HEK293 (cell line): ENCODE measurements around the gene PIGR.

Source experiments
- CTCF ChIA-PET: fragments of 350-600 bp; formaldehyde crosslinking; extraction: SDS; loops from one replicate; lab custom pipeline; 2021; ENCODE audit warnings: antibody characterized with exemption; lab: Yijun Ruan, JAX
- POLR2A ChIA-PET: fragments of 300-600 bp; formaldehyde crosslinking; extraction: SDS; loops from one replicate; lab custom pipeline; 2020; ENCODE audit warnings: antibody characterized with exemption, inconsistent platforms; lab: Yijun Ruan, JAX
- H3K27ac ChIP-seq: fragments of 200-500 bp; sonication (Bioruptor generic); 2 replicates; pipeline ENCODE4 v1.5.1; 2014; ENCODE audit warnings: low read depth, low read length, control low read depth, inconsistent platforms; ENCODE audit errors: extremely low read depth
- H3K36me3 ChIP-seq, 2 experiments: fragments of 200-500 bp in 1 of 2; sonication (Bioruptor generic) in 1 of 2; 1 replicate in 1 of 2; 2 replicates in 1 of 2; pipeline ENCODE4 v1.5.1; 2014 to 2017; ENCODE audit warnings: inconsistent platforms in 2 of 2, low read length in 2 of 2; ENCODE audit not compliant: control insufficient read depth in 2 of 2, insufficient read depth in 1 of 2
- H3K4me1 ChIP-seq: fragments of 200-500 bp; sonication (Bioruptor generic); 2 replicates; pipeline ENCODE4 v1.5.1; 2014; ENCODE audit warnings: mild to moderate bottlenecking, low read length, inconsistent platforms; ENCODE audit not compliant: control insufficient read depth, insufficient read depth
- H3K4me3 ChIP-seq: 2 replicates; pipeline ENCODE4 v1.5.1; 2011; ENCODE audit warnings: low read depth, mild to moderate bottlenecking, control low read depth, low read length, moderate library complexity
- H3K9me3 ChIP-seq: fragments of 200-500 bp; sonication (Bioruptor generic); 2 replicates; pipeline ENCODE4 v1.5.1; 2014; ENCODE audit warnings: low read depth, low read length, inconsistent platforms; ENCODE audit not compliant: control insufficient read depth, insufficient read depth
- FEZF1 ChIP-seq: fragments of 450-650 bp; formaldehyde crosslinking; IDR thresholded peaks from 2 replicates; pipeline ENCODE4 v1.5.1; 2016; ENCODE audit warnings: missing biosample characterization, missing genetic modification characterization
- HIC1 ChIP-seq: fragments of 450-650 bp; formaldehyde crosslinking; IDR thresholded peaks from 2 replicates; pipeline ENCODE4 v1.5.1; 2016; ENCODE audit warnings: missing biosample characterization, missing genetic modification characterization
- KLF1 ChIP-seq: fragments of 450-650 bp; formaldehyde crosslinking; IDR thresholded peaks from 2 replicates; pipeline ENCODE4 v1.5.1; 2016; ENCODE audit warnings: missing biosample characterization, missing genetic modification characterization
- KLF7 ChIP-seq: fragments of 450-650 bp; formaldehyde crosslinking; IDR thresholded peaks from 2 replicates; pipeline ENCODE4 v1.5.1; 2016; ENCODE audit warnings: missing biosample characterization, missing genetic modification characterization, borderline replicate concordance
- YY1 ChIP-seq: fragments of 450-650 bp; formaldehyde crosslinking; IDR thresholded peaks from 2 replicates; pipeline ENCODE4 v1.5.1; 2018; ENCODE audit warnings: missing biosample characterization, missing genetic modification characterization
- ZBTB7A ChIP-seq: fragments of 450-650 bp; formaldehyde crosslinking; IDR thresholded peaks from 2 replicates; pipeline ENCODE4 v1.5.1; 2016; ENCODE audit warnings: low read depth, missing biosample characterization, missing genetic modification characterization
- ZFP41 ChIP-seq: fragments of 450-650 bp; formaldehyde crosslinking; IDR thresholded peaks from 2 replicates; pipeline ENCODE4 v1.5.1; 2016; ENCODE audit warnings: missing biosample characterization, missing genetic modification characterization, borderline replicate concordance
- ZNF138 ChIP-seq: fragments of 450-650 bp; formaldehyde crosslinking; IDR thresholded peaks from 2 replicates; pipeline ENCODE4 v1.5.1; 2016; ENCODE audit warnings: missing biosample characterization, missing genetic modification characterization, borderline replicate concordance
- ZNF155 ChIP-seq: fragments of 450-650 bp; formaldehyde crosslinking; IDR thresholded peaks from 2 replicates; pipeline ENCODE4 v1.5.1; 2016; ENCODE audit warnings: missing biosample characterization, missing genetic modification characterization
- ZNF449 ChIP-seq: fragments of 450-650 bp; formaldehyde crosslinking; IDR thresholded peaks from 2 replicates; pipeline ENCODE4 v1.5.1; 2017; ENCODE audit warnings: missing biosample characterization, mild to moderate bottlenecking, missing genetic modification characterization, moderate library complexity
- ZNF544 ChIP-seq: fragments of 450-650 bp; formaldehyde crosslinking; IDR thresholded peaks from 2 replicates; pipeline ENCODE4 v1.5.0; 2017; ENCODE audit warnings: missing biosample characterization, missing genetic modification characterization
- ZNF561 ChIP-seq: fragments of 450-650 bp; IDR thresholded peaks from 2 replicates; pipeline ENCODE4 v1.5.1; 2018; ENCODE audit warnings: missing biosample characterization, missing genetic modification characterization, borderline replicate concordance
- ZNF639 ChIP-seq: fragments of 450-650 bp; formaldehyde crosslinking; IDR thresholded peaks from 2 replicates; pipeline ENCODE4 v1.5.1; 2016; ENCODE audit warnings: missing biosample characterization, missing genetic modification characterization
- ZNF654 ChIP-seq: fragments of 450-650 bp; formaldehyde crosslinking; IDR thresholded peaks from 2 replicates; pipeline ENCODE4 v1.5.1; 2016; ENCODE audit warnings: low read depth, missing biosample characterization, missing genetic modification characterization
- ZNF791 ChIP-seq: fragments of 450-650 bp; formaldehyde crosslinking; IDR thresholded peaks from 2 replicates; pipeline ENCODE4 v1.5.1; 2016; ENCODE audit warnings: missing biosample characterization, missing genetic modification characterization
- ZSCAN30 ChIP-seq: fragments of 450-650 bp; IDR thresholded peaks from 2 replicates; pipeline ENCODE4 v1.5.1; 2018; ENCODE audit warnings: missing biosample characterization, mild to moderate bottlenecking, missing genetic modification characterization, moderate library complexity
- ZSCAN5A ChIP-seq: fragments of 450-650 bp; formaldehyde crosslinking; IDR thresholded peaks from 2 replicates; pipeline ENCODE4 v1.5.1; 2016; ENCODE audit warnings: missing biosample characterization, missing genetic modification characterization
- TF ChIP-seq, protein P1 (sequence below): fragments of 450-650 bp; formaldehyde crosslinking; IDR thresholded peaks from 2 replicates; pipeline ENCODE4 v1.5.1; 2016; ENCODE audit warnings: missing biosample characterization, missing genetic modification characterization
- TF ChIP-seq, protein P2 (sequence below): fragments of 450-650 bp; formaldehyde crosslinking; IDR thresholded peaks from 2 replicates; pipeline ENCODE4 v1.5.1; 2016; ENCODE audit warnings: missing biosample characterization, missing genetic modification characterization, borderline replicate concordance
- TF ChIP-seq, protein P3 (sequence below): fragments of 450-650 bp; IDR thresholded peaks from 2 replicates; pipeline ENCODE4 v1.5.1; 2018; ENCODE audit warnings: missing biosample characterization, mild to moderate bottlenecking, missing genetic modification characterization

The PIGR gene

GRCh38 chr1:206903687-206904086, 42.6 kb downstream of the PIGR start (continued):
- TF ChIP-seq ZNF654 = no peak
- TF ChIP-seq, protein P1, sequence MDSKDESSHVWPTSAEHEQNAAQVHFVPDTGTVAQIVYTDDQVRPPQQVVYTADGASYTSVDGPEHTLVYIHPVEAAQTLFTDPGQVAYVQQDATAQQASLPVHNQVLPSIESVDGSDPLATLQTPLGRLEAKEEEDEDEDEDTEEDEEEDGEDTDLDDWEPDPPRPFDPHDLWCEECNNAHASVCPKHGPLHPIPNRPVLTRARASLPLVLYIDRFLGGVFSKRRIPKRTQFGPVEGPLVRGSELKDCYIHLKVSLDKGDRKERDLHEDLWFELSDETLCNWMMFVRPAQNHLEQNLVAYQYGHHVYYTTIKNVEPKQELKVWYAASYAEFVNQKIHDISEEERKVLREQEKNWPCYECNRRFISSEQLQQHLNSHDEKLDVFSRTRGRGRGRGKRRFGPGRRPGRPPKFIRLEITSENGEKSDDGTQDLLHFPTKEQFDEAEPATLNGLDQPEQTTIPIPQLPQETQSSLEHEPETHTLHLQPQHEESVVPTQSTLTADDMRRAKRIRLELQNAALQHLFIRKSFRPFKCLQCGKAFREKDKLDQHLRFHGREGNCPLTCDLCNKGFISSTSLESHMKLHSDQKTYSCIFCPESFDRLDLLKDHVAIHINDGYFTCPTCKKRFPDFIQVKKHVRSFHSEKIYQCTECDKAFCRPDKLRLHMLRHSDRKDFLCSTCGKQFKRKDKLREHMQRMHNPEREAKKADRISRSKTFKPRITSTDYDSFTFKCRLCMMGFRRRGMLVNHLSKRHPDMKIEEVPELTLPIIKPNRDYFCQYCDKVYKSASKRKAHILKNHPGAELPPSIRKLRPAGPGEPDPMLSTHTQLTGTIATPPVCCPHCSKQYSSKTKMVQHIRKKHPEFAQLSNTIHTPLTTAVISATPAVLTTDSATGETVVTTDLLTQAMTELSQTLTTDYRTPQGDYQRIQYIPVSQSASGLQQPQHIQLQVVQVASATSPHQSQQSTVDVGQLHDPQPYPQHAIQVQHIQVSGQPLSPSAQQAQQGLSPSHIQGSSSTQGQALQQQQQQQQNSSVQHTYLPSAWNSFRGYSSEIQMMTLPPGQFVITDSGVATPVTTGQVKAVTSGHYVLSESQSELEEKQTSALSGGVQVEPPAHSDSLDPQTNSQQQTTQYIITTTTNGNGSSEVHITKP (tag by site-specific recombination) = no peak
- no peak for TF ChIP-seq ZBTB7A
- TF ChIP-seq, protein P2, sequence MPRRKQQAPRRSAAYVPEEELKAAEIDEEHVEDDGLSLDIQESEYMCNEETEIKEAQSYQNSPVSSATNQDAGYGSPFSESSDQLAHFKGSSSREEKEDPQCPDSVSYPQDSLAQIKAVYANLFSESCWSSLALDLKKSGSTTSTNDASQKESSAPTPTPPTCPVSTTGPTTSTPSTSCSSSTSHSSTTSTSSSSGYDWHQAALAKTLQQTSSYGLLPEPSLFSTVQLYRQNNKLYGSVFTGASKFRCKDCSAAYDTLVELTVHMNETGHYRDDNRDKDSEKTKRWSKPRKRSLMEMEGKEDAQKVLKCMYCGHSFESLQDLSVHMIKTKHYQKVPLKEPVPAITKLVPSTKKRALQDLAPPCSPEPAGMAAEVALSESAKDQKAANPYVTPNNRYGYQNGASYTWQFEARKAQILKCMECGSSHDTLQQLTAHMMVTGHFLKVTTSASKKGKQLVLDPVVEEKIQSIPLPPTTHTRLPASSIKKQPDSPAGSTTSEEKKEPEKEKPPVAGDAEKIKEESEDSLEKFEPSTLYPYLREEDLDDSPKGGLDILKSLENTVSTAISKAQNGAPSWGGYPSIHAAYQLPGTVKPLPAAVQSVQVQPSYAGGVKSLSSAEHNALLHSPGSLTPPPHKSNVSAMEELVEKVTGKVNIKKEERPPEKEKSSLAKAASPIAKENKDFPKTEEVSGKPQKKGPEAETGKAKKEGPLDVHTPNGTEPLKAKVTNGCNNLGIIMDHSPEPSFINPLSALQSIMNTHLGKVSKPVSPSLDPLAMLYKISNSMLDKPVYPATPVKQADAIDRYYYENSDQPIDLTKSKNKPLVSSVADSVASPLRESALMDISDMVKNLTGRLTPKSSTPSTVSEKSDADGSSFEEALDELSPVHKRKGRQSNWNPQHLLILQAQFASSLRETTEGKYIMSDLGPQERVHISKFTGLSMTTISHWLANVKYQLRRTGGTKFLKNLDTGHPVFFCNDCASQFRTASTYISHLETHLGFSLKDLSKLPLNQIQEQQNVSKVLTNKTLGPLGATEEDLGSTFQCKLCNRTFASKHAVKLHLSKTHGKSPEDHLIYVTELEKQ (tag by site-specific recombination) = no peak
- no peak for TF ChIP-seq ZSCAN30 (tag by site-specific recombination)
- no peak for TF ChIP-seq ZNF138
- TF ChIP-seq KLF1 (tag by site-specific recombination) = no peak
- TF ChIP-seq ZSCAN5A (tag by site-specific recombination) = no peak
- TF ChIP-seq, all 188 proteins: peak for 0

DNA sequence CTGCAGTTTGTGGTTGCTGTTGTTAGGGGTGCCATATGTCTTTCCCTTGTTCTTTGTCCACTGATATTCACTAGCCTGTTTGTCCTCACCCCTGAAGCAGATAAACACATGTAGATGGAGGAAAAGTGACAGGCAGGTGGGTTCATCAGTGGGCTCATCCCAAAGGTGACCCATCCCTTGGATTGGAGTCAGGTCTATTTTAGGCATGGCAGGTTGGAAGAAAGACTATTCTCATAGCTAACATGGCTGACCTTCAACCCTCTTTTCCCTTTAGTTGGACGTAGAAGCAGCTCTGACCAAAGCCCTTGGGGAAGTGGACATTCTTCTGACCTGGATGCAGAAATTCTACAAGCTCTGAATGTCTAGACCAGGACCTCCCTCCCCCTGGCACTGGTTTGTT, 43.6 kb downstream of the PIGR start:
- Histone ChIP-seq H3K4me1 (no peaks in the 10 kb centered on the region), H3K27ac (no peak overlapping the region), H3K4me3 (no peak overlapping the region), H3K36me3 (no peaks in the 10 kb centered on the region), H3K9me3 (no peaks in the 10 kb centered on the region)
- POLR2A ChIA-PET = no interaction called here
- CTCF ChIA-PET = interaction anchor here (1.5 to 1.6 kb wide), 2 partner anchors 79 to 167 kb away, joined by 3 read pairs; no protein-coding TSS in a partner anchor
- TF ChIP-seq, protein P3, sequence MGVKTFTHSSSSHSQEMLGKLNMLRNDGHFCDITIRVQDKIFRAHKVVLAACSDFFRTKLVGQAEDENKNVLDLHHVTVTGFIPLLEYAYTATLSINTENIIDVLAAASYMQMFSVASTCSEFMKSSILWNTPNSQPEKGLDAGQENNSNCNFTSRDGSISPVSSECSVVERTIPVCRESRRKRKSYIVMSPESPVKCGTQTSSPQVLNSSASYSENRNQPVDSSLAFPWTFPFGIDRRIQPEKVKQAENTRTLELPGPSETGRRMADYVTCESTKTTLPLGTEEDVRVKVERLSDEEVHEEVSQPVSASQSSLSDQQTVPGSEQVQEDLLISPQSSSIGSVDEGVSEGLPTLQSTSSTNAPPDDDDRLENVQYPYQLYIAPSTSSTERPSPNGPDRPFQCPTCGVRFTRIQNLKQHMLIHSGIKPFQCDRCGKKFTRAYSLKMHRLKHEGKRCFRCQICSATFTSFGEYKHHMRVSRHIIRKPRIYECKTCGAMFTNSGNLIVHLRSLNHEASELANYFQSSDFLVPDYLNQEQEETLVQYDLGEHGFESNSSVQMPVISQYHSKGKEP (tag by site-specific recombination) = no peak
- no peak for TF ChIP-seq KLF7 (tag by site-specific recombination)
- TF ChIP-seq ZNF155 (tag by site-specific recombination) = no peak
- no peak for TF ChIP-seq ZFP41
- TF ChIP-seq ZNF449 (tag by site-specific recombination) = no peak
- no peak for TF ChIP-seq ZNF561 (tag by site-specific recombination)
- no peak for TF ChIP-seq HIC1 (tag by site-specific recombination)
- TF ChIP-seq ZNF544 (tag by site-specific recombination) = no peak
- TF ChIP-seq FEZF1 = no peak
- TF ChIP-seq ZNF639 (tag by site-specific recombination) = no peak
- TF ChIP-seq YY1 = no peak
- no peak for TF ChIP-seq ZNF791
